IMR-90 (cell line): ENCODE measurements around the gene DLG4. TPM values are rescaled to one million over a fixed set of nuclear protein-coding genes. Genes with fewer than 3 reads are reported as not detected.

Source experiments
- ATAC-seq: fragments of 200-7000 bp; cut with Tn5 transposase; 2 replicates; pipeline ENCODE4 v1.9.1; 2020; ENCODE audit warnings: low read depth, mild to moderate bottlenecking, moderate library complexity
- BruUV-seq: library from RNA; stranded (reverse); fragments of 400-500 nt; replicated peaks from 2 replicates; lab custom pipeline; 2021; lab: Mats Ljungman, UMichigan
- CTCF ChIA-PET: fragments of 300-600 bp; formaldehyde crosslinking; extraction: SDS; loops from one replicate; lab custom pipeline; 2021; ENCODE audit warnings: antibody characterized with exemption; lab: Yijun Ruan, JAX
- POLR2A ChIA-PET: fragments of 300-600 bp; sonication (Branson Sonifier 250); formaldehyde crosslinking; loops from one replicate; lab custom pipeline; 2022; ENCODE audit warnings: antibody characterized with exemption; ENCODE audit not compliant: unreplicated experiment; lab: Charles Lee
- DNase-seq: peaks from one replicate; pipeline ENCODE4 v3.0.0; 2013
- H2AFZ ChIP-seq: replicated peaks from 2 replicates; pipeline ENCODE3; 2013; ENCODE audit warnings: low read length, mild to moderate bottlenecking; ENCODE audit not compliant: poor library complexity
- H2AK5ac ChIP-seq: 2 replicates; pipeline ENCODE4 v1.6.1; 2013; ENCODE audit warnings: low read depth, low read length, inconsistent platforms
- H2AK9ac ChIP-seq: replicated peaks from 2 replicates; pipeline ENCODE3; 2013; ENCODE audit warnings: mild to moderate bottlenecking, low read depth, low read length, moderate library complexity; ENCODE audit not compliant: poor library complexity
- H2BK120ac ChIP-seq: 2 replicates; pipeline ENCODE4 v1.6.1; 2013; ENCODE audit warnings: low read depth, low read length, inconsistent platforms
- H2BK15ac ChIP-seq: 3 replicates; pipeline ENCODE4 v1.6.1; 2013; ENCODE audit warnings: low read depth, low read length, inconsistent platforms
- H2BK20ac ChIP-seq: 2 replicates; pipeline ENCODE4 v1.6.1; 2013; ENCODE audit warnings: low read depth, mild to moderate bottlenecking, inconsistent platforms, low read length, moderate library complexity
- H2BK5ac ChIP-seq: 2 replicates; pipeline ENCODE4 v1.6.1; 2013; ENCODE audit warnings: mild to moderate bottlenecking, low read depth, low read length, inconsistent platforms; ENCODE audit not compliant: poor library complexity, severe bottlenecking
- H3K14ac ChIP-seq: replicated peaks from 2 replicates; pipeline ENCODE4 v1.6.1; 2013; ENCODE audit warnings: low read depth, low read length, inconsistent platforms
- H3K18ac ChIP-seq: 2 replicates; pipeline ENCODE4 v1.6.1; 2013; ENCODE audit warnings: low read depth, low read length, control low read depth
- H3K23ac ChIP-seq: 2 replicates; pipeline ENCODE4 v1.6.1; 2013; ENCODE audit warnings: low read depth, low read length, inconsistent platforms
- H3K27ac ChIP-seq: 2 replicates; pipeline ENCODE4 v1.5.1; 2013; ENCODE audit warnings: mild to moderate bottlenecking, control low read depth, low read length; ENCODE audit not compliant: insufficient read depth
- H3K27me3 ChIP-seq: 2 replicates; pipeline ENCODE4 v1.6.1; 2013; ENCODE audit warnings: low read length; ENCODE audit not compliant: control insufficient read depth, insufficient read depth
- H3K36me3 ChIP-seq: 2 replicates; pipeline ENCODE4 v1.6.1; 2013; ENCODE audit warnings: low read length, mixed read lengths; ENCODE audit not compliant: control insufficient read depth, insufficient read depth
- H3K4ac ChIP-seq: 2 replicates; pipeline ENCODE4 v1.6.1; 2013; ENCODE audit warnings: low read depth, low read length, inconsistent platforms
- H3K4me1 ChIP-seq: 2 replicates; pipeline ENCODE4 v1.6.1; 2013; ENCODE audit warnings: low read length, mixed read lengths; ENCODE audit not compliant: control insufficient read depth, insufficient read depth
- H3K4me2 ChIP-seq: 2 replicates; pipeline ENCODE4 v1.6.1; 2013; ENCODE audit warnings: low read depth, mild to moderate bottlenecking, control low read depth, low read length, moderate library complexity
- H3K4me3 ChIP-seq: 2 replicates; pipeline ENCODE4 v1.5.1; 2013; ENCODE audit warnings: low read depth, mild to moderate bottlenecking, control low read depth, low read length, moderate library complexity; ENCODE audit not compliant: insufficient read depth
- H3K56ac ChIP-seq: 2 replicates; pipeline ENCODE4 v1.6.1; 2013; ENCODE audit warnings: low read length, inconsistent platforms; ENCODE audit not compliant: insufficient read depth; ENCODE audit errors: extremely low read depth
- H3K79me1 ChIP-seq, 2 experiments: 2 replicates each; pipeline ENCODE4 v1.6.1; 2013; ENCODE audit warnings: low read length in 2 of 2, inconsistent platforms in 1 of 2, low read depth in 1 of 2
- H3K9ac ChIP-seq: 2 replicates; pipeline ENCODE4 v1.6.1; 2013; ENCODE audit warnings: low read depth, low read length, control low read depth
- H3K9me1 ChIP-seq: 2 replicates; pipeline ENCODE4 v1.6.1; 2013; ENCODE audit warnings: low read length, inconsistent platforms; ENCODE audit not compliant: insufficient read depth
- H3K9me3 ChIP-seq: 2 replicates; pipeline ENCODE4 v1.6.1; 2013; ENCODE audit warnings: low read length; ENCODE audit not compliant: control insufficient read depth, insufficient read depth
- H4K20me1 ChIP-seq: 2 replicates; pipeline ENCODE4 v1.6.1; 2013; ENCODE audit warnings: low read length, inconsistent platforms; ENCODE audit not compliant: insufficient read depth
- H4K5ac ChIP-seq: 2 replicates; pipeline ENCODE4 v1.6.1; 2013; ENCODE audit warnings: mild to moderate bottlenecking, low read depth, low read length, control low read depth
- H4K8ac ChIP-seq, 2 experiments: 2 replicates each; pipeline ENCODE4 v1.6.1; 2013; ENCODE audit warnings: low read depth in 2 of 2, low read length in 2 of 2, control low read depth in 1 of 2, inconsistent platforms in 1 of 2
- H4K91ac ChIP-seq: 2 replicates; pipeline ENCODE4 v1.6.1; 2013; ENCODE audit warnings: low read depth, low read length, inconsistent platforms; ENCODE audit not compliant: insufficient read depth
- BHLHE40 ChIP-seq: fragments of 150-350 bp; IDR thresholded peaks from 2 replicates; pipeline ENCODE4 v1.6.1; 2016; ENCODE audit warnings: mild to moderate bottlenecking, low read depth, low read length
- CEBPB ChIP-seq: IDR thresholded peaks from 2 replicates; pipeline ENCODE4 v1.6.1; 2012; ENCODE audit warnings: low read depth, low read length, improper control_type of control experiment
- CHD1 ChIP-seq: IDR thresholded peaks from 2 replicates; pipeline ENCODE4 v1.6.1; 2012; ENCODE audit warnings: low read depth, low read length, improper control_type of control experiment
- FOS ChIP-seq: fragments of 150-350 bp; IDR thresholded peaks from 2 replicates; pipeline ENCODE4 v1.6.1; 2016; ENCODE audit warnings: low read depth, low read length
- MAFK ChIP-seq: IDR thresholded peaks from 2 replicates; pipeline ENCODE4 v1.6.1; 2012; ENCODE audit warnings: low read depth, low read length, improper control_type of control experiment
- NFE2L2 ChIP-seq: fragments of 150-350 bp; IDR thresholded peaks from 2 replicates; pipeline ENCODE4 v1.6.1; 2016; ENCODE audit warnings: low read depth, mild to moderate bottlenecking, low read length
- POLR2A ChIP-seq: IDR thresholded peaks from 2 replicates; pipeline ENCODE4 v1.6.1; 2012; ENCODE audit warnings: mild to moderate bottlenecking, low read depth, low read length
- RAD21 ChIP-seq: IDR thresholded peaks from 2 replicates; pipeline ENCODE4 v1.6.1; 2012; ENCODE audit warnings: low read length, improper control_type of control experiment
- RFX5 ChIP-seq: IDR thresholded peaks from 2 replicates; pipeline ENCODE4 v1.8.0; 2012; ENCODE audit warnings: low read depth, mild to moderate bottlenecking, low read length, moderate library complexity
- SMC3 ChIP-seq: fragments of 150-350 bp; IDR thresholded peaks from 2 replicates; pipeline ENCODE4 v1.6.1; 2016; ENCODE audit warnings: low read depth, mild to moderate bottlenecking, antibody characterized with exemption, low read length, moderate library complexity
- WGBS, 2 experiments: methylation state at CpG; one replicate each; pipeline versions ENCODE4 v1.1.5 to v1.1.7; 2013; ENCODE audit warnings: missing lambda C conversion rate in 2 of 2; ENCODE audit not compliant: insufficient read length in 1 of 2; ENCODE audit errors: extremely low coverage in 2 of 2; 5-methylcytosine and 5-hydroxymethylcytosine counted together
- dilution Hi-C: fragments of 300-500 bp; cut with HindIII; formaldehyde crosslinking; loops from one replicate; pipeline ENCODE4 v1.14.3; 2018; ENCODE audit warnings: low sequenced_read_pairs; ENCODE audit not compliant: unreplicated experiment
- in situ Hi-C: fragments of 300-500 bp; cut with MboI; formaldehyde crosslinking; loops from 3 replicates; pipeline ENCODE4 v1.14.3; 2019; ENCODE audit warnings: low sequenced_read_pairs, inconsistent platforms, mixed read lengths
- intact Hi-C: fragments of 100-400 bp; cut with micrococcal nuclease; formaldehyde crosslinking; loops from 2 replicates; pipeline ENCODE4 v1.10.0; 2022
- polyA plus RNA-seq, 3 experiments: library from polyadenylated mRNA; depleted of rRNA; stranded (reverse); fragments of >200 nt; gene quantifications; 2 replicates each; pipeline ENCODE4 v1.2.3, GENCODE V29; 2012; ENCODE audit warnings: low replicate concordance in 1 of 3
- total RNA-seq: library from RNA; depleted of rRNA; stranded (reverse); fragments of >200 nt; gene quantifications from 2 replicates; pipeline ENCODE4 v1.2.3, GENCODE V29; 2012
- TF ChIP-seq, protein P1 (sequence below): conservative IDR thresholded peaks from 2 replicates; pipeline ENCODE4 v1.5.1; 2012; ENCODE audit warnings: mild to moderate bottlenecking, low read depth, low read length, improper control_type of control experiment

The DLG4 gene
- total and polyA plus RNA-seq, 2 of the 4 experiments (the other 2 are of a cell fraction): 8.2 to 30.5 TPM

DNA sequence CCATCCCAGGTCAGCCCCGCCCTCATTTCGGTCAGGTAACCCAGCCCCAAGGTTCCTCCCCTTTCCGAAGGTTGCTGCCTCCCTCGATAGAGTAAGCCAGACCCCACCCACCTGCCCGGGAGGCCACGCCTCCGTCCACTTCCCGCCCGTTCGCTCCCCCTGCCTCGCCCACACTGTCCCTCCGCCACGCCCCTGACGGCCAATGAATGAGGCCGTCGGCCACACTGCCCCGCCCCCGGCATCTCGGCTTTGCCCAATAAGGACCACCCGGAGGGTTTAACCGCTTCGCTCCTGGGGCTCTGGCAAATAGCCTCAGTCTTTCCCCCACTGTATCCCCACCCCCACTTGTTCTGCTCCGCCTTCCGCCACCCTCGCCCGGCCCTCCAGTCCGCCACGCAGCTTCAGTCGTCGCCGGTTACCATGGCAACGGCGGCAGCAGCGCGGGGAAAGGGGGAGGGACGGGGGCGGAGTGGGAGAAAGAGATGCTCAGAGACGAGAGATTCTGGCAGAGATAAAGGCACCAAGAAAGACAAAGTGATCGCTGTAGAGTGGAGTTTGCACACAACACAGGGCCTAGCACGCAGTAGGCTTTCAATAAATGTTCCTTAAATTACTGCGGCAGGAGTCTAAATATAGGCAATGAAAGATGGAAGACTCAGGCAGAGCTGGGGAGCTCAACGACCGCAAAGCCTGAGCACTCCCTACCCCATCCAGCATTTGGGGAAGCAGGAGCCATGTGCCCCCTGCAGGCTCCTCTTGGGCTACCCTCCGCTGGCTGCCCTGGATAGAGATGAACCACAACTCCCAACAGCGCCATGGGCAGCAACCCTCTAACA lies 5.1 kb downstream of the DLG4 start (continued):
- TF ChIP-seq MAFK (no peak), POLR2A (no peak; the same call in 1 of the 2 replicates), RFX5 (peak; percentile 84), BHLHE40 (no peak)

DNA sequence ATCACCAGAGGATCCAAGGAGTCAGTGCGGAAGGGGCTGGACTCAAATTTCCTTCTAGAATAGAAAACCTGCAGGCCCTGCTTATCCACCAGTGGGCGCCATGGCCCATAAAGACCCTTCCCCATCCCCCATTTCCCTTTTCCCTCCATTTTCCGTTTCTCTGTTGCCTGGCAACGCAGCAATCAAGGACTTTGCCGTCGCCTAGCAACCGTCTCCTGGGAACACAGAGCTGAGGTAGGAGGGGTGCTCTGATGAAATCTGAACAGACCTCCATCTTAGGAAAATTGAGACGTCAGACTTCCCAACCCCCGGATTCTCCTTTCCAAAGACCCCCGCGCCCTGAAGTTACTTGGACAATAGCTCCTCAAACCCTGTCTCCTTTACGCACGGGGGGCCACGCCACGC lies 5.7 kb downstream of the DLG4 start:
- Histone ChIP-seq H2AK5ac (peak overlapping the region; percentile 63; the same call in 1 of the 2 replicates), H3K56ac (no peak overlapping the region), H3K14ac (no peak overlapping the region), H3K9me1 (peaks cover 15% of the 10 kb centered on the region), H2BK120ac (no peak overlapping the region), H4K8ac (no peak overlapping the region; a peak in 1 of 4 replicates), H3K27ac (no peak overlapping the region), H4K91ac (no peak overlapping the region), H3K23ac (peak overlapping the region; percentile 8; the same call in 1 of the 2 replicates), H3K4me3 (peak overlapping the region; percentile 40), H2AK9ac (peak overlapping the region; percentile 52), H3K9me3 (no peaks in the 10 kb centered on the region), H2BK15ac (no peak overlapping the region), H3K4me2 (peak overlapping the region; percentile 88), H2BK20ac (no peak overlapping the region), H3K79me1 (peaks cover 4 to 79% of the 10 kb centered on the region in 2 experiments; a peak in 3 of 4 replicates), H3K9ac (no peak overlapping the region), H3K18ac (no peak overlapping the region), H2AFZ (peak overlapping the region; percentile 73), H3K4ac (0 out of 2 replicates have a peak overlapping the region, but pooled peaks have one; percentile 12), H3K4me1 (peaks cover 17% of the 10 kb centered on the region), H3K27me3 (no peaks in the 10 kb centered on the region), H3K36me3 (no peaks in the 10 kb centered on the region), H4K5ac (no peak overlapping the region), H2BK5ac (no peak overlapping the region), H4K20me1 (peaks cover 68% of the 10 kb centered on the region)
- ChIA-PET CTCF (interaction anchor here (1.1 kb wide), 1 partner anchor 169 kb away, joined by 6 read pairs; no protein-coding TSS in a partner anchor), POLR2A (interaction anchor here (1.1 kb wide), 1 partner anchor 10 kb away, joined by 3 read pairs; no protein-coding TSS in a partner anchor)
- WGBS, 2 experiments: 4% methylated on average over 4 of the region's 15 CpGs; no CpG with 5 or more reads in 1 of the 2 experiments
- no peak for ATAC-seq
- no peak for TF ChIP-seq FOS
- TF ChIP-seq NFE2L2: no peak
- TF ChIP-seq RAD21: peak; percentile 29; the same call in 1 of the 2 replicates
- TF ChIP-seq SMC3: peak; percentile 44
- TF ChIP-seq, protein P1, sequence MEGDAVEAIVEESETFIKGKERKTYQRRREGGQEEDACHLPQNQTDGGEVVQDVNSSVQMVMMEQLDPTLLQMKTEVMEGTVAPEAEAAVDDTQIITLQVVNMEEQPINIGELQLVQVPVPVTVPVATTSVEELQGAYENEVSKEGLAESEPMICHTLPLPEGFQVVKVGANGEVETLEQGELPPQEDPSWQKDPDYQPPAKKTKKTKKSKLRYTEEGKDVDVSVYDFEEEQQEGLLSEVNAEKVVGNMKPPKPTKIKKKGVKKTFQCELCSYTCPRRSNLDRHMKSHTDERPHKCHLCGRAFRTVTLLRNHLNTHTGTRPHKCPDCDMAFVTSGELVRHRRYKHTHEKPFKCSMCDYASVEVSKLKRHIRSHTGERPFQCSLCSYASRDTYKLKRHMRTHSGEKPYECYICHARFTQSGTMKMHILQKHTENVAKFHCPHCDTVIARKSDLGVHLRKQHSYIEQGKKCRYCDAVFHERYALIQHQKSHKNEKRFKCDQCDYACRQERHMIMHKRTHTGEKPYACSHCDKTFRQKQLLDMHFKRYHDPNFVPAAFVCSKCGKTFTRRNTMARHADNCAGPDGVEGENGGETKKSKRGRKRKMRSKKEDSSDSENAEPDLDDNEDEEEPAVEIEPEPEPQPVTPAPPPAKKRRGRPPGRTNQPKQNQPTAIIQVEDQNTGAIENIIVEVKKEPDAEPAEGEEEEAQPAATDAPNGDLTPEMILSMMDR: peak; percentile 45
- 0 out of 2 replicates have a peak, but pooled peaks have one; percentile 17 for TF ChIP-seq CHD1
- peak; percentile 71 for TF ChIP-seq CEBPB
- BruUV-seq: no TSS peak
- intact Hi-C loops (no loop called here), in situ Hi-C loops (no loop called here), dilution Hi-C loops (no loop called here)
- DNase-seq: peak; percentile 73
